H9 (cell line): ENCODE results near the gene C11orf58. TPM values are rescaled to one million over a fixed set of nuclear protein-coding genes. Genes with fewer than 3 reads are reported as not detected.

Experiments used
- DNase-seq: peaks from one replicate; pipeline ENCODE4 v3.0.0-alpha.2; 2017
- H2AFZ ChIP-seq: one replicate; pipeline ENCODE4 v1.6.1; 2013; ENCODE audit warnings: mild to moderate bottlenecking, low read length, control low read depth, moderate library complexity
- H2AK5ac ChIP-seq: 2 replicates; pipeline ENCODE4 v1.6.1; 2013; ENCODE audit warnings: low read length, control low read depth, mixed read lengths; ENCODE audit not compliant: insufficient read length
- H2BK120ac ChIP-seq: one replicate; pipeline ENCODE4 v1.6.1; 2013; ENCODE audit warnings: low read depth, mild to moderate bottlenecking, low read length, control low read depth, inconsistent platforms; ENCODE audit not compliant: poor library complexity, severe bottlenecking
- H2BK12ac ChIP-seq: 2 replicates; pipeline ENCODE4 v1.6.1; 2013; ENCODE audit warnings: low read length, control low read depth, mixed read lengths, low read depth; ENCODE audit not compliant: insufficient read length
- H2BK15ac ChIP-seq: 2 replicates; pipeline ENCODE4 v1.6.1; 2013; ENCODE audit warnings: low read depth, low read length, control low read depth
- H2BK20ac ChIP-seq: one replicate; pipeline ENCODE4 v1.6.1; 2013; ENCODE audit warnings: low read depth, mild to moderate bottlenecking, low read length, control low read depth, inconsistent platforms; ENCODE audit not compliant: poor library complexity, severe bottlenecking
- H2BK5ac ChIP-seq: 2 replicates; pipeline ENCODE4 v1.6.1; 2013; ENCODE audit warnings: low read length, control low read depth, mixed read lengths; ENCODE audit not compliant: insufficient read length
- H3K14ac ChIP-seq: 2 replicates; pipeline ENCODE4 v1.6.1; 2013; ENCODE audit warnings: low read length, control low read depth; ENCODE audit not compliant: insufficient read depth
- H3K18ac ChIP-seq: 2 replicates; pipeline ENCODE4 v1.6.1; 2013; ENCODE audit warnings: low read depth, mild to moderate bottlenecking, mixed read lengths, low read length, control low read depth; ENCODE audit not compliant: insufficient read length
- H3K23ac ChIP-seq: 2 replicates; pipeline ENCODE4 v1.6.1; 2013; ENCODE audit warnings: low read length, control low read depth, mixed read lengths, low read depth; ENCODE audit not compliant: insufficient read length
- H3K23me2 ChIP-seq: 2 replicates; pipeline ENCODE4 v1.6.1; 2013; ENCODE audit warnings: low read depth, mild to moderate bottlenecking, mixed read lengths, low read length, control low read depth; ENCODE audit not compliant: insufficient read length, poor library complexity, severe bottlenecking
- H3K27ac ChIP-seq: 2 replicates; pipeline ENCODE4 v1.5.1; 2013; ENCODE audit warnings: low read length, control low read depth, mixed read lengths, low read depth; ENCODE audit not compliant: insufficient read length
- H3K27me3 ChIP-seq: 2 replicates; pipeline ENCODE4 v1.6.1; 2013; ENCODE audit warnings: low read length, control low read depth, inconsistent platforms; ENCODE audit not compliant: insufficient read depth
- H3K4ac ChIP-seq: 2 replicates; pipeline ENCODE4 v1.6.1; 2013; ENCODE audit warnings: low read depth, mild to moderate bottlenecking, control low read depth, inconsistent platforms, low read length, moderate library complexity
- H3K4me1 ChIP-seq: 2 replicates; pipeline ENCODE4 v1.6.1; 2013; ENCODE audit warnings: low read length, control low read depth, inconsistent platforms; ENCODE audit not compliant: insufficient read depth
- H3K4me2 ChIP-seq: 2 replicates; pipeline ENCODE4 v1.6.1; 2013; ENCODE audit warnings: low read length, control low read depth, mixed read lengths; ENCODE audit not compliant: insufficient read length, insufficient read depth
- H3K56ac ChIP-seq: 2 replicates; pipeline ENCODE4 v1.6.1; 2013; ENCODE audit warnings: low read depth, mild to moderate bottlenecking, mixed read lengths, low read length, control low read depth; ENCODE audit not compliant: insufficient read length
- H3K79me1 ChIP-seq: 2 replicates; pipeline ENCODE4 v1.6.1; 2013; ENCODE audit warnings: low read depth, mild to moderate bottlenecking, moderate library complexity, low read length, control low read depth, inconsistent platforms; ENCODE audit not compliant: insufficient read depth, poor library complexity, severe bottlenecking
- H3K79me2 ChIP-seq: 2 replicates; pipeline ENCODE4 v1.6.1; 2013; ENCODE audit warnings: low read length, control low read depth, inconsistent platforms; ENCODE audit not compliant: insufficient read depth
- H3K9ac ChIP-seq: 2 replicates; pipeline ENCODE4 v1.6.1; 2013; ENCODE audit warnings: low read length, control low read depth, mixed read lengths; ENCODE audit not compliant: insufficient read length; ENCODE audit errors: extremely low read depth
- H3K9me3 ChIP-seq: one replicate; pipeline ENCODE4 v1.6.1; 2013; ENCODE audit warnings: low read depth, low read length, inconsistent platforms; ENCODE audit not compliant: control insufficient read depth
- H3T11ph ChIP-seq: one replicate; pipeline ENCODE4 v1.6.1; 2013; ENCODE audit warnings: mild to moderate bottlenecking, low read length, control low read depth, inconsistent platforms
- H4K20me1 ChIP-seq: one replicate; pipeline ENCODE4 v1.6.1; 2013; ENCODE audit not compliant: control insufficient read depth, insufficient read length, insufficient read depth
- H4K5ac ChIP-seq: 2 replicates; pipeline ENCODE4 v1.6.1; 2013; ENCODE audit warnings: low read depth, mild to moderate bottlenecking, mixed read lengths, low read length, control low read depth; ENCODE audit not compliant: insufficient read length
- H4K8ac ChIP-seq: replicated peaks from 2 replicates; pipeline ENCODE4 v1.6.1; 2013; ENCODE audit warnings: low read length, control low read depth, mixed read lengths, low read depth; ENCODE audit not compliant: insufficient read length
- H4K91ac ChIP-seq: 2 replicates; pipeline ENCODE4 v1.6.1; 2013; ENCODE audit warnings: low read depth, mild to moderate bottlenecking, moderate library complexity, mixed read lengths, low read length, control low read depth; ENCODE audit not compliant: insufficient read length
- H3K27ac Mint-ChIP-seq, 3 experiments: 2 replicates in 2 of 3; 3 replicates in 1 of 3; pipeline ENCODE4 v1.8.0; 2020 to 2021; ENCODE audit warnings: mixed read lengths in 3 of 3, mild to moderate bottlenecking in 1 of 3, moderate library complexity in 1 of 3
- H3K27me3 Mint-ChIP-seq: 2 replicates; pipeline ENCODE4 v1.8.0; 2021; ENCODE audit warnings: low read depth, mild to moderate bottlenecking, moderate library complexity, mixed read lengths
- H3K36me3 Mint-ChIP-seq, 3 experiments: 2 replicates in 2 of 3; 3 replicates in 1 of 3; pipeline ENCODE4 v1.8.0; 2020 to 2021; ENCODE audit warnings: low read depth in 3 of 3, mixed read lengths in 3 of 3; ENCODE audit not compliant: insufficient read depth in 1 of 3
- H3K4me1 Mint-ChIP-seq, 2 experiments: 2 replicates each; pipeline ENCODE4 v1.8.0; 2020; ENCODE audit warnings: mixed read lengths in 2 of 2
- H3K4me3 Mint-ChIP-seq, 2 experiments: 2 replicates in 1 of 2; 3 replicates in 1 of 2; pipeline ENCODE4 v1.8.0; 2020 to 2021; ENCODE audit warnings: mild to moderate bottlenecking in 2 of 2, mixed read lengths in 2 of 2, moderate library complexity in 1 of 2
- H3K9me3 Mint-ChIP-seq, 2 experiments: 2 replicates in 1 of 2; 3 replicates in 1 of 2; pipeline ENCODE4 v1.8.0; 2020; ENCODE audit warnings: mild to moderate bottlenecking in 2 of 2, mixed read lengths in 2 of 2, moderate library complexity in 1 of 2
- CTCF ChIP-seq: fragments of 200-600 bp; sonication (generic); conservative IDR thresholded peaks from 3 replicates; pipeline ENCODE4 v1.8.0; 2021; ENCODE audit warnings: antibody characterized with exemption, mild to moderate bottlenecking
- WGBS: extraction: QIAGEN DNeasy Blood & Tissue Kit; methylation state at CpG from one replicate; pipeline ENCODE4 v1.1.7; 2013; ENCODE audit warnings: missing lambda C conversion rate, low lambda C conversion rate, mixed read lengths; ENCODE audit not compliant: insufficient read length; ENCODE audit errors: extremely low coverage; 5-methylcytosine and 5-hydroxymethylcytosine counted together
- total RNA-seq: library from RNA; stranded (reverse); gene quantifications from 2 replicates; pipeline ENCODE4 v1.2.1, GENCODE V29; 2021

Gene C11orf58
- total RNA-seq, 1 experiment from 2014 or later: 169 TPM

- H3K79me2 ChIP-seq: no peaks in the 10 kb centered on the region
- no peak overlapping the region for H4K91ac ChIP-seq
- H3K4me3 Mint-ChIP-seq: no peak overlapping the region
- H2AFZ ChIP-seq: no peak overlapping the region
- H3K56ac ChIP-seq: no peak overlapping the region
- peaks cover 0 to 23% (median 10%) of the 10 kb centered on the region in 3 experiments; a peak in 5 of 7 replicates for H3K36me3 Mint-ChIP-seq
- H3K4me2 ChIP-seq: no peak overlapping the region
- H4K8ac ChIP-seq: no peak overlapping the region
- H2BK12ac ChIP-seq: no peak overlapping the region
- H3K27me3 ChIP-seq: no peaks in the 10 kb centered on the region
- H4K20me1 ChIP-seq: no peaks in the 10 kb centered on the region
- H2BK5ac ChIP-seq: no peak overlapping the region
- H3T11ph ChIP-seq: no peak overlapping the region
- H2BK120ac ChIP-seq: no peak overlapping the region
- H3K23me2 ChIP-seq: no peaks in the 10 kb centered on the region
- H3K23ac ChIP-seq: no peak overlapping the region
- H3K27ac ChIP-seq: no peak overlapping the region
- no peak overlapping the region for H2AK5ac ChIP-seq
- no peak for TF ChIP-seq CTCF
- H3K9me3 Mint-ChIP-seq: no peaks in the 10 kb centered on the region
- H4K5ac ChIP-seq: no peak overlapping the region
- H3K4ac ChIP-seq: no peak overlapping the region
- H2BK20ac ChIP-seq: no peak overlapping the region
- WGBS: no CpG with 5 or more reads among the region's 3 CpGs
- H3K4me1 ChIP-seq: no peaks in the 10 kb centered on the region
- no peak overlapping the region for H3K18ac ChIP-seq
- DNase-seq: no peak
- no peaks in the 10 kb centered on the region for H3K9me3 ChIP-seq
- H3K79me1 ChIP-seq: no peaks in the 10 kb centered on the region
- peaks cover 3 to 12% of the 10 kb centered on the region in 2 experiments for H3K4me1 Mint-ChIP-seq
- H3K27me3 Mint-ChIP-seq: no peaks in the 10 kb centered on the region
- H3K9ac ChIP-seq: no peak overlapping the region
- H2BK15ac ChIP-seq: no peak overlapping the region
- H3K14ac ChIP-seq: no peak overlapping the region
- peak overlapping the region in 1 of 3 experiments; percentile 52; a peak in 1 of 7 replicates for H3K27ac Mint-ChIP-seq
Measured at GRCh38 chr11:16793009-16793408, 54.6 kb downstream of the C11orf58 start.
